SK-N-MC (cell line): ENCODE results near the gene PIAS2.

Experiments
- EZH2 ChIP-seq: fragments of 200-600 bp; sonication (generic); IDR thresholded peaks from one replicate; pipeline ENCODE4 v1.6.1; 2017; ENCODE audit warnings: antibody characterized with exemption
- POLR2AphosphoS5 ChIP-seq: IDR thresholded peaks from 2 replicates; pipeline ENCODE4 v1.6.1; 2012; ENCODE audit warnings: mild to moderate bottlenecking, low read depth, low read length, borderline replicate concordance

DNA sequence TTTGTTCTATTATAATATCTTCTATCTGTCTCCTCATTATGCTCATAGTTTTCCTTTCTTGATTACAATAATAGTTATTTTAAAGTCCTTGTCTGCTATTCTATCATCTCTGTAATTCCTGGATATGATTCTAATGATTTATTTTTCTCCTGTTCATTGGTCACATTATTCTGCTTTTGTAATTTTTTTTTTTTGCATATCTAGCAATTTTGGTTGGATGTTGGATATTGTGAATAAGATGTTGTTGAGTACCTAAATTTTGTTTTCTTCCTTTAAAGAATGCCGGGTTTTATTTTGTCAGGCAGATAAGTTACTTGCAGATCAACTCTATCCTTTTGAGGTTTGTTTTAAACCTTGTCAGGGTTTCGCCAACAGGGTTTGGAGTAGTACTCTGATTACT, 25.3 kb upstream of the PIAS2 start:
- TF ChIP-seq POLR2AphosphoS5 = no peak
- TF ChIP-seq EZH2 = no peak
